Superior temporal gyrus (tissue), 1 donor: ENCODE results near the gene MEGF6.

Experiments
- DNase-seq: peaks from one replicate; pipeline ENCODE4 v3.0.0-alpha.2; 2016; ENCODE audit errors: extremely low spot score

MEGF6 gene

DNA sequence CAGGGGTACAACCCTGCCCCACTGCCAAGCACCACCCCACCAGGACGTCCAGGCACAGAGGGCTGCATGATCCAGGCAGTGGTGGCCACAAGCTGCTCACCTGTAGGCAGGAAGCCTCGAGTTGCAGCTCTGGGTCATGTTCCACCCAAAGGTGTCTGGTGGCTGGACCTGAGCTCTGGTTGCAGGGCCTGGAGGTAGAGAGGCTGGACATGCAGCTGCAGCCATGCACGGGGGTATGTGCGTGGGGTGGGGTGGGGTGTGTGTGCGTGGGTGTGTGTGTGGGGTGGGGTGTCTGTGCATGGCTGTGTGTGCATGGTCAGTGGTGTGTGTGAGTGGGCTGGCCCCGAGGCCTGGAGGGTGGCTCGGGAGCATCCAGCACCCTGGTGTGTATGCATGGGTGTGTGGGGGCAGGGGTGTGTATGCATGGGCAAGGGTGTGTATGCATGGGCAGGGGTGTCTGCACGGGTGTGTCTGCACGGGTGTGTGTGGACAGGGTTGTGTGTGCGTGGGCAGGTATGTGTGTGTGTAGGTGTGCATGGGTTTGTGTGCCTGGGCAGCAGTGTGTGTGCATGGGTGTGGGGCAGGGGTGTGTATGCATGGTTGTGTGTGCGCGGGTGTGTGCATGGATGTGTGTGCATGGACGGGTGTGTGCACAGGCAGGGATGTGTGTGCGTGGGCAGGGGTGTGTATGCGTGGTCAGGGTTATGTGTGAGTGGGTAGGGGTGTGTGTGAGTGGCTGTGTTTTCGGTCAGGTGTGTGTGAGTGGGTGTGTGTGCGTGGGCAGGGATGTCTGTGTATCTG lies 141.3 kb downstream of the MEGF6 start:
- no peak for DNase-seq

DNA sequence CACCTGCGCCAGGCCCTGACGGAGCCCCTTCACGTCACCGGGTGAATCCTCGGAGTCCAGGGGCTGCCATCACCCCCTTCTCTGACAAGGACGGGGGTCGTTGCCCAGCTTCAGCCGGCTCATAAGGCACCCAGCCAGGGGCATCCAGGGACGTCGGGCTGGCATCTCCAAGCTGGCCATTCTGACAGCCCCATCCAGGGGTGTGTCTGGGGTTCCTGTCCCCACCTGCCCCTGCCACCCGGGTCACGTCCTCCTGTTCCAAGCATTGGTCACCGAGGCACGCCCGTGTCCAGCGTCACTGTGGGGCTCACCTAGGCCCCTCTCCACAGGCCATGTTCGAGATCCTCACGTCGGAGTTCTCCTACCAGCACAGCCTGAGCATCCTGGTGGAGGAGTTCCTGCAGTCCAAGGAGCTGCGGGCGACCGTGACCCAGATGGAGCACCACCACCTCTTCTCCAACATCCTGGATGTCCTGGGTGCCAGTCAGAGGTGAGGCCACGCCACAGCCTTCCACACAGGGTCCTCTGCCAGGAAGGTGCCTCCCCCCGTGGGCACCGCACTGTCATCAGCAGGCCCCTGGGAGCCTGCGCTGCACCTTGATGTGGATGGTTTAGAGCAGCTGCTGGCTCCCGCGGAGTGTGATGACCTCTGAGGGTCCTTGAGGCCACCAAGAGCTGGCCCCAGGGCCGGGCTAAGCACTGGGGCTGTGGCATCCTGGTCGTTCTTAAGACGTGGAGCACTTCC lies 142.0 kb downstream of the MEGF6 start:
- DNase-seq: no peak

DNA sequence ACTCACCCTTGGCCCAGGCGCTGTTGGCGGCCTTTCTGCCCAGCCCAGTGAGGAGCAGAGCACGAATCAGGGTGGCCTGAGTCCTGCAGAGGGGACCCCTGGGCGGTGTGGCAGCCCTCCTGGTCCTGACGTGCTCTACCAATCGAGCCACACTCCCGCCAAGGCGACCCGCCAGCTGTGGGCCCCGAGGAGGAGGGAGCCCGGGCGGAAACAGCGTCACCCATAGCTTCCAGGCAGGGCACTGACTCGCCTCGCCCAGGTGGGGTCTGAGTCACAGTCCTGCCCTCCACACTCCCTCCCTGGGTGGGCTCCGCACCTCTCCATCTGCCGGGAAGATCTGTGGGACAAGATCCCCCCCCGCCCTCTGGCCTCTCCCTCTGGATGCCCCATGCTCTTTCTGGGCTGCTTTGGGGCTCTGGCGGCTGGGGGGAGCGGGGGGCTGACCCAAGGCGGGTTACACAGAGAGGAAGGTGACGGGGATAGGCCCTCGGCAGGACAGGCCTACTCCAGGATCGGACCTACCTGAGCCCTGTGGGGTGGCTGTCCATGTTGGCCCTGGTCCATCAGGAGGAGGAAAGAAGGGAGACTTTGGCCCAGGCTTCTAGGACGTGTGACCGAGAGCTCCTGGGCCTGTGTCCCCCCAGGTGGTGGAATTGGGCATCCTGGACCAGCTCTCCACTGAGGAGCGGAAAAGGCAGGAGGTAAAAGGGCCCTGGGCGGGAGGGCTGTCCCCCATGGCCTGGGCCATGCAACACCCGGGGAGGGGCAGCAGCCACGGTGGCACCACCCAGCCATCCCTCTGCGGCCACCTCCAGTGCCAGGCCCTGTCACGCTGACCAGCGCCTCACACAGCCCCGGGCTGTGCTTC lies 142.8 kb downstream of the MEGF6 start:
- no peak for DNase-seq

GRCh38 chr1:3467096-3468036 lies 143.9 kb downstream of the MEGF6 start:
- DNase-seq: no peak

DNA sequence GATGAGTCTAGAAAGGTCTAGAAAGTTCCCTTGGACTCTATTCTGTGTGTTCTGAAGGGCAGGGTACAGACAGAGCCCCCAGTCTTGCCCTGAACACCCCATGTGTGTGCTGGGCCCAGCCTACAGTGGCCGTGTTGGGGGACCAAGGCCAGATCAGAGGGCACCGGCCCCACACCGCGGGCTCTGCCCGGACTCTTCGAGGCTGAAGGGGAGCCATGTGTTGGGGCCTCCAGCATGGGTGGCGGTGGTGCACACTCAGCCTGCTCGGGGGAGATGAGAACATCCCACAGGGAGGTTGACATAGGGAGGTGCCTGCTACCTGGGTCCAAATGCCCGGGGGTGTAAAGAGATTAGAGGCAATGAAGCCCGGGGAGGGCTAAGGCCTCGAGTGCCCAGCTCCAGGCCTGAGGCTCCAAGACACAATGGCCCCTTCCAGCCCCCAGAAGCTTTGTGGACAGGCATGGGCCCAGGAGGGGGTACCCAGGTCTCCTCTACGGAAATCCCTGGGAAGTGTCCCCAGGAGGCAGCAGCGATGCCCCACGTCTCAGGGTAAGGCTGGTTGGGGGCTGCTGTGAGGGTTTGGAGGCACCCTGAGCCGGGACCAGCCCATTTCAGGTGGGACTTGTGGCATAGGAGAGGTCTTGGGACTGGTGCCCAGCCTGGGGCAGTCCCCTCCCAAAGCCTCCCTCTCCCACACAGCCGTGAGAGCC lies 144.8 kb downstream of the MEGF6 start:
- DNase-seq: no peak

DNA sequence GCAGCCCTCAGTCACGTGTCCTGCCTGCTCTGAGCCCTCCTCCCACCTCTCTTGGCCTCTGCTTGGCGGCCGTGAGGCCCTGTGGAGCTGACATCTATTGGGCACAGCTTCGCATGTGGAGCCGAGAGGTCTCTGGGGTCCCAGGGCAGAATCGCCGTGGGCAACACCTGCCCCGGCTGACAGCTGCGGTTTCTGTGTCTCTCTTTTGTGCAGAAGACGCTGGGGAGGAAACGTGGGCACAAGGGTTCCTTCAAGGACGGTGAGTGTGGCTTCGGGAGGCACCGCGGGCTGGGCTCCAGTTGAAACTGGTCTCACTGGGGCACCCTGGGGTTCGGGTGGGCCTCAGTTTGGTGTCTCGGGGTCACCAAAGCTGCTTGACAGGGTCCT lies 145.4 kb downstream of the MEGF6 start:
- no peak for DNase-seq

DNA sequence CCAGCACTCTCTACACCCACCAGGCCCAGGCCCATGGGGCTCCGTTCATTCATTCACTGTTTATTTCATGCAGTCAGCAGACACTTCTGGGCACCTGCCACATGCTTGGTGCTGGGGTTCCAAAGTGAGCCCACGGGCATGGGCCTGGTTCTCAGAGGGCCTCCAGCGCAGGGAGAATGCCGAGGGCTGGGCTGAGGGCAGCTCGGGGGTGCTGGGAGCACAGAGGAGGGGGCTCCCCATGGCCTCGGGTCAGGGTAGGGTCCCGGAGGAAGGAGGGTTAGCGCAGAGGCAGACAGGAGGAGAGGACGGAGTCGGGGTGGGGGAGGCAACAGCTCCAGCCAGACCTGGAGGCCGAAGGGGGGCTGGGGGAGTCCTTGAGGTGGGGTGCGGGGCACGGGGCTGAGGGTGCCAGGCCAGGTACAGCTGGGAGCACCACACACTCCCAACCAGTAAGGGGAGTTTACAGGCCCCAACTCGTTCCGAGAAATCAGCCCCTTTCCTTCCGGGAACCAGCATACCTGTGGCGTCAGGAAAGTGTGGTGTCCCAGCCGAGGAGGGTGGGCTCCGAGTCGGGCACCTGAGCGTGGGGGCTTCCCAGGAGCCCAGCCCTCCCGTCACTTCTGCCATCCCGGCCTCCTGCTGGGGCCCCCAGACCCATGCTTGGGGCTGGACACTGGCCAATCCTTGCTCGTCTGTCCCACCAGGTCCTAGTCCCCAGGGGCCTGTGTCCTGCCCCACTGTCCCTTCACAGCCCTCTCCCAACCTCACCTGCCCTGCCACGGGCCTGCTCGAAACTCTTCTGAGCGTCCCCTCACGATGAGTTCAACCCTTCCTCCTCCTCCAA lies 146.0 kb downstream of the MEGF6 start:
- DNase-seq: no peak

GRCh38 chr1:3464649-3465025 lies 146.7 kb downstream of the MEGF6 start:
- DNase-seq: no peak

DNA sequence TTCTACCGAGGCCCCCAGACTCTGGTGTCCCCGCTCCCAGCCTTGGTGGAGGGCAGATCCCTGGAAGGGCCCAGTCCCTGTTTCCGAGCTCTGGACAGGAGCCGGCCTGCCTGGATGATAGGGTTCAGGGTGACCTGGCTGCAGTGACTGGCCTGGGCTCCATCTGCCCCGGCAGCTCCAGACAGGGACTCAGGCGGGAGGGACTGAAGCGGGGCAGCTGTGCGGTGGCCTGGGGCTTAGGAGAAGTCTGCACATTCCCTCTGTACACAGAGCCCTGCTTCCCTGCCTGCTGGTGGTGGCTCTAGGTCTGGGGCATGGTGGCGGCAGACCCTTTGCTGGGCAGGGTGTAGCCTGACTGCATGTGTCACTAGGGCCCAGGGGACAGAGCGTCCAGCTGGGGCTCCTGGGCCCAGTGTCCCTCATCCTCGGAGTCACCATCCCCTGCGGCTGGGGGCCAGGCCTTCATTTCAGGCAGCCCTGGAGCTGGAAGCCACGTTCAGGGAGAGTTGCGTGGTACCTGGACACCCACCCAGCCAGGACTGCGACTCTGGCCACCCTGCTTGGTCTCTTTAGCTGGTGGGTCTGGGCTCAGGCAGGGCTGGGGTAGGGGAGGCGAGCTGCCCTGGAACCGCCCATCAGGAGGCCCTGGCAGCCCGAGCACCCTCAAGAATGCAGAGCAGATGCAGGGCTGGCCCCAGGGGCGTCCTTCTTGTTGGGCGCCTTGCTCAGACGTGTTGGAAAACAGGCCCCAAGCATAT lies 147.2 kb downstream of the MEGF6 start:
- DNase-seq: no peak

- no peak for DNase-seq
Observed at GRCh38 chr1:3463408-3463863, 147.9 kb downstream of the MEGF6 start.

- DNase-seq: no peak
Observed at GRCh38 chr1:3463013-3463385, 148.3 kb downstream of the MEGF6 start.

DNA sequence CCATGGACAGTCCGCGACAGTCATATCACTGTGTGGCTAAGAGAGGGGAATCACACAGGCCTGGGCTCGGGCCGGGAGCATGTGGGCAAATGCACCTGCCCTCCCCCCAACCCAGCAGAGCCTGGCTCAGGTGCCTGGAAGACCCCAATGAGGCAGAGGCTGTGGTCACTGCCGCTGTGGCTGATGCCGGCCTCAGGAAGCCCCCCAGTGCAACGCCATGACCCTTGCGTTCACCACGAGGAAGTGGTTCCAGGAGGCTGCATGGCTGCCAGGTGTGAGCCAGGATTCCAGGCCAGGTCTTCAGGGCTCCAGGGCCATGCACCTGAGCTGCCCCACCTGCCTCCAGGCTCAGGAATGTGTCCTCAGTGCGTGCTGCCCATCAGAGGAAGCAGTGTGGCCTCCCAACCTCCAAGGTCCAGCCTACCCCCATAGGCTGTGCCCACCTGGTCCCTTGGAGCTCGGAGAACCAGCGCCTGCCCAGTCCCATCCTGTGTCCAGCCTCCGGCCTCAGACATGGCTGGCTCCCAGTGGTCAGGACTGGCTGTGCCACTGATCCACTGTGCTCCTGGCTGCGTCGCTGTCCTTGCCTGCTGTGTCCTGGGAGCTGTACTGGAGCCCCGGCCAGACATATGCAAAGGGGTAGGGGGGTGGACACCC lies 148.8 kb downstream of the MEGF6 start:
- DNase-seq: no peak

GRCh38 chr1:3461934-3462275 lies 149.4 kb downstream of the MEGF6 start:
- no peak for DNase-seq

GRCh38 chr1:3461238-3461933 lies 149.9 kb downstream of the MEGF6 start:
- no peak for DNase-seq

DNA sequence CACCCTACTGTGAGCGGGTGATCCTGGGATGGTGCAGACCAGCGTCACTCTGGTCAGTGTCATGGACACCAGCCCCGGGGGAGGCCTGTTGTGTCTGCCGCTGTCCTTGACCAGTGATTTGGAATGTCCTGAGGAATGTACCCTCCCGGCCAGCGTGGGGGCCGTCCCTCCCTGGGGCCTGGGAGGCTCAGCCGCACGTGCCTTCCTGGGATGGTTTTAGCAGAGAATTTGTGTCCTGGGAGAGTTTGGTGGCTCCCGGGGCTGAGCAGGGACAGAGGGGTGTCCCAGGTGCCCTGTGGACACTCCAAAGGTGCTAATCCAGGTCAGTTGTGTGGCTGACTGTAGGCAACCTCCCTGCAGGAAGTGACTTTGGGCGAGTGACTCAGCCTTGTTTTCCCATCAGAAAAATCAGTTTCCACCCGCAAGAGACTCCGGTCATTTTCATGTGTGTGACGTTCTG lies 150.6 kb downstream of the MEGF6 start:
- no peak for DNase-seq

GRCh38 chr1:3459940-3460671 lies 151.2 kb downstream of the MEGF6 start:
- DNase-seq: no peak
